BJ (cell line): Measurements from ENCODE around the gene ABHD5. TPM values are rescaled to one million over a fixed set of nuclear protein-coding genes. Genes with fewer than 3 reads are reported as not detected.

Experiments
- CTCF ChIA-PET: fragments of 350-600 bp; formaldehyde crosslinking; extraction: SDS; loops from one replicate; lab custom pipeline; 2021; ENCODE audit warnings: antibody characterized with exemption, inconsistent platforms; lab: Yijun Ruan, JAX
- POLR2A ChIA-PET: fragments of 300-600 bp; sonication (Branson Sonifier 250); formaldehyde crosslinking; extraction: SDS; loops from one replicate; lab custom pipeline; 2021; ENCODE audit warnings: antibody characterized with exemption; lab: Charles Lee
- DNase-seq: peaks from one replicate; pipeline ENCODE4 v3.0.0-alpha.2; 2011; ENCODE audit warnings: low read depth
- H3K27me3 ChIP-seq: 2 replicates; pipeline ENCODE4 v1.6.0; 2011; ENCODE audit warnings: low read length; ENCODE audit not compliant: control insufficient read depth, insufficient read depth
- H3K36me3 ChIP-seq: 2 replicates; pipeline ENCODE4 v1.5.1; 2011; ENCODE audit warnings: low read length; ENCODE audit not compliant: control insufficient read depth, insufficient read depth
- H3K4me3 ChIP-seq: 2 replicates; pipeline ENCODE4 v1.5.1; 2011; ENCODE audit warnings: low read depth, mild to moderate bottlenecking, control low read depth, low read length
- CTCF ChIP-seq: IDR thresholded peaks from 2 replicates; pipeline ENCODE4 v1.5.1; 2011; ENCODE audit warnings: low read depth, mild to moderate bottlenecking, control low read depth, inconsistent platforms, low read length, moderate library complexity; ENCODE audit not compliant: insufficient read depth
- polyA plus RNA-seq: library from polyadenylated mRNA; depleted of rRNA; stranded (reverse); fragments of >200 nt; gene quantifications from 2 replicates; pipeline ENCODE4 v1.2.3, GENCODE V29; 2011

The ABHD5 gene
- polyA plus RNA-seq, 1 experiment, result 18.2 TPM

GRCh38 chr3:43729707-43730414, 39.1 kb downstream of the ABHD5 start:
- no peak for DNase-seq
- H3K4me3 ChIP-seq, result no peak overlapping the region
- H3K36me3 ChIP-seq, result no peaks in the 10 kb centered on the region
- TF ChIP-seq CTCF, result no peak
- CTCF ChIA-PET, result interaction anchor here (3.2 kb wide), 1 partner anchor 13 kb away, joined by 8 read pairs; no protein-coding TSS in a partner anchor
- H3K27me3 ChIP-seq, result no peaks in the 10 kb centered on the region
- POLR2A ChIA-PET, result interaction anchor here (0.6 kb wide), 1 partner anchor 54 kb away, joined by 3 read pairs; no protein-coding TSS in a partner anchor

DNA sequence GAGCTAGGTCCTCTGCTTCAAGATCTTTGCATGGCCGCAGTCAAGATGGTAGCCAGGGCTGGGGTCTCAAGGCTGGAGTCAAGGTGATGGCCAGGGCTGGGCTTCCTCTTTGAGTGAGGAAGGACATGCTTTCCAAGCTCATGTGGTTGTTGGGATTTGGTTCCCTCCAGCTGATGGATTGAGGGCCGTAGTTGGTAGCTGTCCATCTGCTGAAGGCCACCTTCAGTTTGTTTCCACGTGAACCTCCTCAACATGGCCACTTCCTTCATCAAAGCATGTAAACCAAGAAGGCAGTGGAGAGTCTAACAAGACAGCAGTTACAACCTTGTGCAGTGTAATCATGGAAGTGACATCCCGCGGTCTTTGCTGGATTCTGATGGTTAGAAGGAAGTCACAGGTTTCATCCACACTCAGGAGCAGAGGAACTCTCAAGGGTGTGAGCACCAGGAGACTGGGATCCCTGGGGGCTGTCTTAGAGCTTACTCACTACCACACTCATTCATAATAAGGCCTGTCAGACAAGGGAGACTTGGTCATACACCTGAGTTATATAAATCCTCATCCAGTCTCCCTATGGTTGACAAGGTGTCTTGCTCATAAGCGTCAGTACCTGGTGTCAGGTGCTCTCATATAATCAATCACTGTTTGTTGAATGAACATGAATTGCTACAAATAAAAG, 42.1 kb downstream of the ABHD5 start:
- POLR2A ChIA-PET, result no interaction called here

GRCh38 chr3:43733459-43734384, 43.0 kb downstream of the ABHD5 start:
- CTCF ChIA-PET, result interaction anchor here (2.2 kb wide), 1 partner anchor 9 kb away, joined by 9 read pairs; no protein-coding TSS in a partner anchor
- no peak for TF ChIP-seq CTCF
- peak; percentile 39 for DNase-seq
- POLR2A ChIA-PET, result no interaction called here
- H3K36me3 ChIP-seq, result no peaks in the 10 kb centered on the region
- no peaks in the 10 kb centered on the region for H3K27me3 ChIP-seq
- no peak overlapping the region for H3K4me3 ChIP-seq

More for the DNA sequence above, 42.1 kb downstream of the ABHD5 start:
- no peak for DNase-seq
- Histone ChIP-seq H3K4me3 (no peak overlapping the region), H3K27me3 (no peaks in the 10 kb centered on the region), H3K36me3 (no peaks in the 10 kb centered on the region)
- CTCF ChIA-PET, result interaction anchor here (1.6 to 2.2 kb wide), 2 partner anchors 8 to 10 kb away, joined by 4 to 9 read pairs; no protein-coding TSS in a partner anchor
- no peak for TF ChIP-seq CTCF

DNA sequence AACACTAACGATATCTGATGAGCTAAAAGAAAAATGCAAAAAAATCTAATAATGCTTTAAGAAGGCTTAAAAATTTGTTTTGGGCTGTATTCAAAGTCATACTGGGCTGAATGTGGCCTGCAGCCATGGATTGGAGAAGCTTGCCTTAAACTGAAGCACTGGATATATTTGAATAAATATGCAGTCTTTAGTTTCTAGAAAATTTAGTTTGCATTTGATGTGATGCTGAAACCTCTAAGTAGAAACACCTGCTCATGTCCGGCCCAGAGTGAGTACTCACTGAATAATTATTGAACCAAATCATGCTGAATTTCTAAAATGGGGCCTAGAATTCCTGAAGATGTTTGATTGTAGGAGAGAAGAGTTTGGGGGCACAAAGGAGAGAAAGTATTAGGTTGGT, 43.9 kb downstream of the ABHD5 start:
- Histone ChIP-seq H3K27me3 (no peaks in the 10 kb centered on the region), H3K36me3 (no peaks in the 10 kb centered on the region), H3K4me3 (no peak overlapping the region)
- no peak for TF ChIP-seq CTCF
- no peak for DNase-seq
- ChIA-PET POLR2A (no interaction called here), CTCF (interaction anchor here (1.3 kb wide), 1 partner anchor 9 kb away, joined by 3 read pairs; no protein-coding TSS in a partner anchor)
